HUES64 (cell line): Measurements from ENCODE around the gene ZNF263.

Experiments
- H3K27ac ChIP-seq: 2 replicates; pipeline ENCODE4 v1.7.0; 2013; ENCODE audit warnings: low read depth, low read length, inconsistent platforms
- H3K27me3 ChIP-seq: 2 replicates; pipeline ENCODE4 v1.6.1; 2013; ENCODE audit warnings: mild to moderate bottlenecking, low read length; ENCODE audit not compliant: insufficient read depth
- H3K36me3 ChIP-seq: 2 replicates; pipeline ENCODE4 v1.6.1; 2013; ENCODE audit warnings: mild to moderate bottlenecking, low read length; ENCODE audit not compliant: insufficient read depth
- H3K4me1 ChIP-seq: 2 replicates; pipeline ENCODE4 v1.6.1; 2013; ENCODE audit warnings: mild to moderate bottlenecking, low read length, moderate library complexity; ENCODE audit not compliant: insufficient read depth
- H3K4me3 ChIP-seq: 2 replicates; pipeline ENCODE4 v1.5.1; 2013; ENCODE audit warnings: mild to moderate bottlenecking, low read length, moderate library complexity
- H3K9ac ChIP-seq: 2 replicates; pipeline ENCODE4 v1.6.1; 2013; ENCODE audit warnings: mild to moderate bottlenecking, low read depth, low read length
- H3K9me3 ChIP-seq: 2 replicates; pipeline ENCODE4 v1.6.1; 2013; ENCODE audit warnings: low read depth, low read length; ENCODE audit not compliant: insufficient read depth
- WGBS: fragments of 150-250, 120-280 bp; methylation state at CpG from one replicate; pipeline ENCODE4 v1.1.7; 2013; ENCODE audit warnings: missing lambda C conversion rate; 5-methylcytosine and 5-hydroxymethylcytosine counted together

The ZNF263 gene

GRCh38 chr16:3249020-3249419, 34.3 kb upstream of the ZNF263 start:
- no peak overlapping the region for H3K9ac ChIP-seq
- 82% methylated on average over 1 of the region's 1 CpG for WGBS
- H3K36me3 ChIP-seq, result no peaks in the 10 kb centered on the region
- H3K4me3 ChIP-seq, result no peak overlapping the region
- H3K4me1 ChIP-seq, result no peaks in the 10 kb centered on the region
- H3K27ac ChIP-seq, result no peak overlapping the region
- no peaks in the 10 kb centered on the region; the same call in 1 of the 2 replicates for H3K27me3 ChIP-seq
- H3K9me3 ChIP-seq, result no peaks in the 10 kb centered on the region

- H3K4me1 ChIP-seq, result no peaks in the 10 kb centered on the region
- H3K27me3 ChIP-seq, result no peaks in the 10 kb centered on the region; the same call in 1 of the 2 replicates
- no peak overlapping the region for H3K27ac ChIP-seq
- H3K9ac ChIP-seq, result no peak overlapping the region
- no peak overlapping the region for H3K4me3 ChIP-seq
- 82% methylated on average over 14 of the region's 14 CpGs for WGBS
- H3K9me3 ChIP-seq, result no peaks in the 10 kb centered on the region
- H3K36me3 ChIP-seq, result no peaks in the 10 kb centered on the region
These were observed 33.8 kb upstream of the ZNF263 start for GRCh38 chr16:3249451-3249850.

- no peak overlapping the region for H3K9ac ChIP-seq
- H3K9me3 ChIP-seq, result no peaks in the 10 kb centered on the region
- H3K27me3 ChIP-seq, result no peaks in the 10 kb centered on the region
- 96% methylated on average over 4 of the region's 4 CpGs for WGBS
- no peak overlapping the region for H3K27ac ChIP-seq
- H3K36me3 ChIP-seq, result no peaks in the 10 kb centered on the region
- H3K4me1 ChIP-seq, result no peaks in the 10 kb centered on the region
- no peak overlapping the region for H3K4me3 ChIP-seq
These were observed 30.3 kb upstream of the ZNF263 start for GRCh38 chr16:3252967-3253366.

GRCh38 chr16:3254309-3254708, 29.0 kb upstream of the ZNF263 start:
- no peaks in the 10 kb centered on the region for H3K9me3 ChIP-seq
- 83% methylated on average over 35 of the region's 35 CpGs for WGBS
- no peak overlapping the region for H3K4me3 ChIP-seq

GRCh38 chr16:3256146-3256865, 27.0 kb upstream of the ZNF263 start, which contains the start of gene MEFV:
MEFV (minus strand) TSS chr16:3256633; CDS start chr16:3256587, 46 bp downstream.
- no peak within 1 kb of the TSS for H3K4me3 ChIP-seq
- H3K9me3 ChIP-seq, result no peaks in the 10 kb centered on the region
- no peak within 1 kb of the TSS for H3K9ac ChIP-seq
- H3K27ac ChIP-seq, result no peak within 1 kb of the TSS
- no peaks in the 10 kb centered on the region for H3K36me3 ChIP-seq
- 85% methylated on average over 14 of the region's 14 CpGs for WGBS
- no peaks in the 10 kb centered on the region for H3K27me3 ChIP-seq
- H3K4me1 ChIP-seq, result no peaks in the 10 kb centered on the region

More at GRCh38 chr16:3254309-3254708, 29.0 kb upstream of the ZNF263 start:
- Histone ChIP-seq H3K9ac (no peak overlapping the region), H3K4me1 (no peaks in the 10 kb centered on the region), H3K27ac (no peak overlapping the region), H3K36me3 (no peaks in the 10 kb centered on the region), H3K27me3 (no peaks in the 10 kb centered on the region)

- no peaks in the 10 kb centered on the region for H3K9me3 ChIP-seq
- no peak overlapping the region for H3K27ac ChIP-seq
- no peak overlapping the region for H3K9ac ChIP-seq
- H3K4me1 ChIP-seq, result no peaks in the 10 kb centered on the region
- H3K27me3 ChIP-seq, result no peaks in the 10 kb centered on the region
- no peak overlapping the region for H3K4me3 ChIP-seq
- no peaks in the 10 kb centered on the region for H3K36me3 ChIP-seq
- whole genome bisulfite sequencing, result 79% methylated on average over 9 of the region's 9 CpGs
These were observed 26.3 kb upstream of the ZNF263 start for GRCh38 chr16:3256866-3257465.

- H3K9ac ChIP-seq, result no peak overlapping the region
- H3K9me3 ChIP-seq, result peaks cover 2% of the 10 kb centered on the region; the same call in 1 of the 2 replicates
- no peak overlapping the region for H3K27ac ChIP-seq
- no peak overlapping the region for H3K4me3 ChIP-seq
- H3K4me1 ChIP-seq, result no peaks in the 10 kb centered on the region
- no peaks in the 10 kb centered on the region for H3K36me3 ChIP-seq
- 93% methylated on average over 7 of the region's 8 CpGs for WGBS
- peaks cover 8% of the 10 kb centered on the region; the same call in 1 of the 2 replicates for H3K27me3 ChIP-seq
These were observed 23.5 kb upstream of the ZNF263 start for GRCh38 chr16:3259836-3260235.

- H3K4me1 ChIP-seq, result no peaks in the 10 kb centered on the region
- no peaks in the 10 kb centered on the region for H3K36me3 ChIP-seq
- H3K4me3 ChIP-seq, result no peak overlapping the region
- H3K27ac ChIP-seq, result no peak overlapping the region
- peaks cover 11% of the 10 kb centered on the region; the same call in 1 of the 2 replicates for H3K9me3 ChIP-seq
- H3K9ac ChIP-seq, result no peak overlapping the region
- 90% methylated on average over 4 of the region's 4 CpGs for WGBS
- peaks cover 8% of the 10 kb centered on the region; the same call in 1 of the 2 replicates for H3K27me3 ChIP-seq
These were observed 20.8 kb upstream of the ZNF263 start for GRCh38 chr16:3262517-3262916.

- Histone ChIP-seq H3K27ac (no peak overlapping the region), H3K9ac (peak overlapping the region; percentile 54), H3K9me3 (peaks cover 11% of the 10 kb centered on the region; the same call in 1 of the 2 replicates), H3K27me3 (peaks cover 8% of the 10 kb centered on the region; the same call in 1 of the 2 replicates), H3K36me3 (no peaks in the 10 kb centered on the region), H3K4me3 (peak overlapping the region; percentile 74), H3K4me1 (no peaks in the 10 kb centered on the region)
- 5% methylated on average over 77 of the region's 77 CpGs for WGBS
These were observed 18.9 kb upstream of the ZNF263 start for GRCh38 chr16:3264137-3265036.

GRCh38 chr16:3266873-3267537, 16.3 kb upstream of the ZNF263 start:
- WGBS, result 90% methylated on average over 4 of the region's 5 CpGs
- Histone ChIP-seq H3K36me3 (no peaks in the 10 kb centered on the region), H3K9ac (no peak overlapping the region), H3K4me1 (no peaks in the 10 kb centered on the region), H3K4me3 (no peak overlapping the region), H3K9me3 (peaks cover 11% of the 10 kb centered on the region; the same call in 1 of the 2 replicates), H3K27me3 (peaks cover 8% of the 10 kb centered on the region; the same call in 1 of the 2 replicates), H3K27ac (no peak overlapping the region)
